C1 segment of cervical spinal cord (tissue), 14 donors: ENCODE data around the gene LRRN4.

Source experiments
- DNase-seq, 14 donors: peaks; one replicate each; lab custom pipeline; 2025; lab: John Stamatoyannopoulos, UW

The LRRN4 gene

DNA sequence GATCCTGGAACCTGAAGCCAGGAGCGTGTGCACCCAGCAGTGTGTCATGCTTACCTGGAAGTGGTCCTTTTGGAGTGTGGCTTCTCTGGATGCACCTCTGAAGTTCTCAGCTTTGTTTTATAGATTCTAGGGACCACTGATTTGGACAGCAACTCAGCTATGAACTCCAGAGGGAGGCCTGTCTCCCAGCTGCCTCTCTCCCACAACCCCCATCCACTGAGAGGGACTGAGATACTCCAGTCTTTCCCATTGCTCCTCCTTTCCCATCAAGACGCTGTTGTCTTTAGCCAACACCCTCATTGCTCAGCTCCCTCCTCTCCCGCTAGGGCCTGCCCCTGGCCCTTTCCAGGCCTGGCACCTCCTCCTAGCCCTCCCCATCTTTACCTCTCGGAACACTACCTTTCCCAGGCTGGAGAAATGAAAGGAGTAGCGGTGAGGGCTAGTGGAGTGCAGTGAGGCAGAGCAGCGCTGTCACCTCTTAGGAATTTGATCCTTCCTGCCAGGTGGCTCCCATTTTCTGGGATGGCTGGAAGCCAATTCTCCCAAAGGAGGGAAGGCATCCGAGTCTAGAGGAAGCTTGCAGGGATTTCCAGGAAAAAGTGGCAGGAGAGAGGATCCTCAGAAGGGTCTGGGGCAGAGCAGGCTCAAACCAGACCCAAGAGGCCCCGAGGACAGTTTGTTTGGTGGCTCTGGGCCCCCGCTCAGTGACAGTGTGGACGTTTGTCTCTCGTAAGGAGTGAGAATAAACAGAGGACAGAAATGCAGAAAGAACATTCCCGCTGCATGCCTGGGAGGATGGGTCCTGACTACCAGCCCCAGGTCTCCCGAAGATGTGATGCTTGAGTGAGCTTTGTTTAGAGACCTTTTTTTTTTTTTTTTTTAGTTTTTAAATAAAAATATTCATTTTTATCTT lies at the start of gene LRRN4:
TSS of gene LRRN4 (minus strand) at position 285 of the 913 bp plus-strand sequence. CDS start 1,261 bp downstream, outside the sequence.
- DNase-seq = peak in 1 of 14 donors; percentile 54

GRCh38 chr20:6103301-6103700 lies 49.4 kb upstream of the LRRN4 start:
- no peak for DNase-seq

GRCh38 chr20:6101346-6101745 lies 47.5 kb upstream of the LRRN4 start:
- DNase-seq = no peak

- DNase-seq = no peak
Observed at GRCh38 chr20:6100246-6100645, 46.4 kb upstream of the LRRN4 start.

DNA sequence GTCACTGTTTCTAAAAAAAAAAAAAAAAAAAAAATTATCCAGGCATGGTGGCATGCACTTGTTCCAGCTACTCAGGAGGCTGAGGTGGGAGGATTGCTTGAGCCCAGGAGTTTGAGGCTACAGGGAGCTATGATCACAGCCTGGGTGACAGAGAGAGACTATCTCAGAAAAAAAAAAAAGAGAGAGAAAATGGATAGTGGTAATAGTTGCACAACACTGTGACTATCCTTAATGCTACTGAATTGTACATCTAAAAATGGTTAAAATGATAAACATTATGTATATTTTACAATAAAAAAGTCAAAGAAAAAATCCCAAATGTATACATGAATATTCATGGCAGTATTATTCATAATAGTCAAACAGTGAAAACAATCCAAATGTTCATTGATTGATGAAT lies 46.0 kb upstream of the LRRN4 start:
- no peak for DNase-seq

- DNase-seq = no peak
Observed at GRCh38 chr20:6095409-6095808, 41.5 kb upstream of the LRRN4 start.

GRCh38 chr20:6094565-6094964 lies 40.7 kb upstream of the LRRN4 start:
- no peak for DNase-seq

DNA sequence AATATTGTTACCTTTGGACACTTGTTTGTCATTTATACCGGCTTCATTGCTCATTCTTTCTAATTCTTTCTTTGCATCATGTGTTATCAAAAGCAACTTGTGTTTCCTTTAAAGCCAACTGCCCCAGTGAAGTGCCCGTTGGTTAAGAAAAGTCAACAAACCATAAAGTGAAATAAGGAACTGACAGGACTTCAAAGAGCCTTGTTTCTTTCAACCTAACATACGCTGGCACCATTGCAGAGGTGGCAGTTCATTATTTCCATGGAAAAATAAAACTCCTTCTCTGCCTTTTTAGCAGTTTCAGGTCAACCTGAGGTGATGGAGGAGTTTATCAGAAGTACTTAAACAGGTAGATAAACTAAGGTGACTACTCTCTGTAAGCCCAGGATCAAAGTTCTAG lies 40.2 kb upstream of the LRRN4 start:
- DNase-seq = no peak

DNA sequence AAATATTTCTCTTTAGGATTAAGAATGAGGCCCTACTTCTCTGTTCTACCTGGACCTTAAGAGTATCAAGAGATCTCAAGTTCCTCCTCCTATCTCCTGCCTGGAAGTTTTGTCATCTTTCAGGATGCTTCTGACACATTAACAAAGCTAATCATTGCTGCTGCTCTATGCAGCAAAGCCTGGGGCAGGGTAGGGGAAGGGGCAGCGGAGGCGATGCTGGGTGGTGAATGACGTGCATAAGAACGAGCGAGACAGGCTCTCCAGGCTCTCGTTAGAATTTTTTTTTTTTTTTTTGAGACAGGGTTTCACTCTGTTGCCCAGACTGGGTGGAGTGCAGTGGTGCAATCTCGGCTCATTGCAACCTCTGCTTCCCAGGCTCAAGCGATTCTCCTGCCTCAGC lies 37.8 kb upstream of the LRRN4 start:
- DNase-seq = no peak

DNA sequence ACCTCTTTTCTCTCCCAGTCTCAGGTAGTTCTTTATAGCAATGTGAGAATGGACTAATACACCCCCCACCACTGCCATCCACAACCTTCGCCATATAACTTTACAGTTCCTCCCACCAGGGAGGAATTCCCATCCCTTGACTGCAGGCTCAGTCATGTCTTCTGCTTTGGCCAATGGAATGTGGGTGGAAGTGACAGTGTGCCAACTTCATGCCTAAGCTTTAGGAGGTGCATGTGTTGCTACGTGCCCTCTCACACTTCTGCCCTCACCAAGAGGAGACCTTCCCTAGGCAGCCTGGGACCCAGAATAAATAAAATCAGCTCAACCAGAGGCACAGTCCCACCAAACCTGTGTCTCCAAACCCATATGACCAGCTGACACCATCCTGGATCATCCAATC lies 33.0 kb upstream of the LRRN4 start:
- DNase-seq = no peak

- DNase-seq = no peak
Observed at GRCh38 chr20:6083926-6084325, 30.1 kb upstream of the LRRN4 start.

DNA sequence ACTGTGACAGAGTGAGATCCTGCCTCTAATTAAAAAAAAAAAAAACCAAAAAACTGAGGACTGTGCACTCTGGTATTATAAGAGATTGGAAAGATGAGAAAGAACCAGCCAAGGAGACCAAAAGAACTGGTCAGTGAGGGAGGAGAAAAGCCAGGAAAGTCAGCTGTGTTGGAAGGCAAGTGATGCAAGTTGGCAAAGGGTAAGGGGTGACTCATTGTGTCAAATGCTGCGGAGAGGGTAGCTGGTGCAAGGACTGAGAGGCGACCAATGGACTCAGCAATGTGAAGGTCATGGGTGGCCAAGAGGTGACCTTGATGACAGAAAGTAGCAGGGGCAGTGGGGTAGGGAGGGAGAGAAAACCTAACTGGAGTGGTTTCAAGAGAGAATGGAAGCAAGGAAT lies 27.4 kb upstream of the LRRN4 start:
- DNase-seq = peak in 1 of 14 donors; percentile 31

- peak in 1 of 14 donors; percentile 85 for DNase-seq
Observed at GRCh38 chr20:6079016-6079415, 25.2 kb upstream of the LRRN4 start.

- peak in 9 of 14 donors; percentile 6 to 97 (median 16) for DNase-seq
Observed at GRCh38 chr20:6075428-6076219, 21.8 kb upstream of the LRRN4 start.

DNA sequence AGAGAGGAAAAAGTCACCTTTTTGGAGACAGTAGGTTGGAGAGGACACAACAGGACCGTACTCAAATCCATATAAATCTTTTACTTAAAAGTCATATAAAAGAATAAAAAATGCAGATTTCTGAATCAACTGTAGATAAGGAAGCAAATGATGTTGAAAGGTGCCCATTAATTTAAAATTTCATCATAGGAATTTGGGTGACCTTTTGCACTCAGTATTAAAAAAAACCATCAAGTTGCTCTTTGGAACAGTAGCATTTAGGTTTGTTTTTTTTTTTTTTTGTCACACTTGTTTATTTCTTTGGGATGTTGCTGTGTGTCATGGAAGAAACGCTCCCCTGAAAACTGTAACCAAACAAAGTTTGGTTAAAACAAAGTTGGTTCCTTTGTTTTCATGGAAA lies 20.9 kb upstream of the LRRN4 start:
- no peak for DNase-seq

GRCh38 chr20:6074145-6074561 lies 20.3 kb upstream of the LRRN4 start:
- DNase-seq = no peak

DNA sequence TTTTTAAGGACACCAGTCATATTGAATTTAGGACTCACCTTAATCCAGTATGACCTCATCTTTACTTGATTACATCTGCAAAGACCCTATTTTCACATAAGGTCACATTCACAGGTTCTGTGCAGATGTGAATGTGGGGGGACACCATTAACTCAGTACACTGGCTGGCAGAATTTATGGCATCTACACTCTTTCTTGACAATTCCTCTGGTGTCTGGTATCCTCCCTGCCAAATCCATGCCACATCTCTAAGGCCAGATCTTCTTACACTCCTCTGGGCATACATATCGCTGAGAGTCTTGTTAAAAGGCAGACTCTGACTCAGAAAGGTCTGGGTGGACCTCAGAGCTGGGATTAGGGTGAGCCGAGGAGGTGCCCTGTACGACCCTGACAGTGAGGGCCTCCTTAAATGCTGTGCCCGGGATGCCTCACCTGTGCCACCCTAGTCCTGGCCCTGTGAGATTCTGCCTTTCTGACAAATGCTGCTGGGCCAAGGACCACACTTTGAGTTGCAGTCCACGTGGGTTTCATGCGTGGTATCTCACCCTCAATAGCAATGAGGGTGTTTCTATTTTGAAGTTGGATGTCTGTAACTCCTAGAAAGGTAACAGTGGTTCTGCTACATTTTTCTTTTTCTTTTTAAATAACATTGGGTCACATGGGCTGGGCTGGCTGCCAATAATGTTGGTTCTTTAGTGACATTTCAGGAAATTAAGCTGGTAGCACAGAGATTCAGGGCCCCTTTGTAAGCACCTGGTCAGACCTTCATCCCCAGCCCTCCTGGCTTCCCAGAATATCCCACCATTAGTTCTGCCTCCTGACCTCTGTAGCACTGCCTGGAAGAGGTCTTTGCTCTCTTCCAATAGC lies 17.2 kb upstream of the LRRN4 start:
- no peak for DNase-seq

DNA sequence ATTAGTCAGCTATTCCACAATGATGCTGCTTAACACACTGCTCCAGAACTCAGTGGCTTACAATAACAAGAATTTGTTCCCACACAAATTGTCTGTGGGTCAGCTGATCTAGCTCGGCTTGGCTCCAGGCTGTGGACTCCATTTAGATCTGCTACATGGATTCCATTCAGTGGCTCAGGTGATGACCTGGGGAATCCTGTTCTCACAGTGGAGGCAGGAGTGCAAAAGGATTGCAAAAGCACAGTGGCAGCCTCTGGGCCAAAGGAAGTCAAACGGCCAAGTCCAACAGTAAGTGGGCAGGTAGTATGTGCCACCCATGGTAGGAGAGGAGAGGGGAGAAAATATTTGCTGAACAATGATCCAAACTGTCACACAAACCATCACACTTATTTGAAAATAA lies 15.8 kb upstream of the LRRN4 start:
- DNase-seq = no peak

DNA sequence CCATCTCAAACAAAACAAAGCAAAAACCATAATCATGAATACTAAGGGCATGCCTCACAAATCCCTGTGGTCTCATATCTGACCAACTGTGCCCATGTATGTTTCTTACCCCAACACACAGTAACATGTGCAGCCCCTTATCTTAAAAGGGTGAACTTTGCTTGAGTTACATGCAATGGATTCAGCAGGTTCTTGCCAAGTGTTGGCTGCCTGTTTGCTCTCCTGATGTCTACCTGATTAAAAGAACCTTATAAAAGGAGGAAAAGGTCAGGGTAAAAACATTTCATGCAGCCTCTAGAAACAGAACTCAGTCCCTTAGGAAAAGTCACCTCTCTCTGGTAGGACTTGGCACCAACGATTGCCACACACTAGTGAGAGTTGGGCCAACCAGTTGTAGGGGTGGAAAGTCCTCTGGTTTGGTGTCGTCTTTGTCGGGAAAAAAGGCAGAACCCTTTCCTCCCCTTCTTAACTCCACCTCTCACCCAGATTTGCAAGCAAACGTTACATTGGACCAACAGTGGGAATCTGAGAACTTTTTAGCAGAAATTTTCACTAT lies 14.0 kb upstream of the LRRN4 start:
- no peak for DNase-seq

GRCh38 chr20:6066582-6066981 lies 12.7 kb upstream of the LRRN4 start:
- DNase-seq = no peak

- DNase-seq = no peak
Observed at GRCh38 chr20:6061544-6061943, 7.7 kb upstream of the LRRN4 start.
